MCF 10A (cell line): ENCODE results near the gene MYLIP. TPM values are rescaled to one million over a fixed set of nuclear protein-coding genes. Genes with fewer than 3 reads are reported as not detected.

ENCODE experiments used
- BruUV-seq: library from RNA; stranded (reverse); fragments of 400-500 nt; replicated peaks from 2 replicates; lab custom pipeline; 2021; lab: Mats Ljungman, UMichigan
- CTCF ChIA-PET: fragments of 300-600 bp; sonication (Branson Sonifier 250); formaldehyde crosslinking; extraction: SDS; loops from one replicate; lab custom pipeline; 2021; ENCODE audit warnings: antibody characterized with exemption, inconsistent platforms; lab: Yijun Ruan, JAX
- POLR2A ChIA-PET: fragments of 300-600, 350-650 bp; sonication (Branson Sonifier 250); formaldehyde crosslinking; extraction: SDS; loops from one replicate; lab custom pipeline; 2020; ENCODE audit warnings: antibody characterized with exemption, inconsistent platforms; lab: Yijun Ruan, JAX
- DNase-seq: peaks from one replicate; pipeline ENCODE4 v3.0.0-alpha.2; 2018; ENCODE audit not compliant: unreplicated experiment
- H3K27ac Mint-ChIP-seq: one replicate; pipeline ENCODE4 v1.8.0; 2022; ENCODE audit warnings: mild to moderate bottlenecking, low read depth, mixed read lengths; ENCODE audit not compliant: unreplicated experiment
- H3K27me3 Mint-ChIP-seq: one replicate; pipeline ENCODE4 v1.8.0; 2022; ENCODE audit warnings: mixed read lengths; ENCODE audit not compliant: insufficient read depth, unreplicated experiment
- H3K36me3 Mint-ChIP-seq: one replicate; pipeline ENCODE4 v1.8.0; 2022; ENCODE audit warnings: mild to moderate bottlenecking, moderate library complexity, mixed read lengths; ENCODE audit not compliant: insufficient read depth, unreplicated experiment
- H3K4me1 Mint-ChIP-seq: one replicate; pipeline ENCODE4 v1.8.0; 2022; ENCODE audit warnings: mixed read lengths; ENCODE audit not compliant: insufficient read depth, unreplicated experiment
- H3K4me3 Mint-ChIP-seq: one replicate; pipeline ENCODE4 v1.8.0; 2022; ENCODE audit warnings: mild to moderate bottlenecking, moderate library complexity, mixed read lengths; ENCODE audit not compliant: unreplicated experiment
- H3K9me3 Mint-ChIP-seq: one replicate; pipeline ENCODE4 v1.8.0; 2022; ENCODE audit warnings: mixed read lengths; ENCODE audit not compliant: unreplicated experiment
- intact Hi-C: fragments of 100-400 bp; cut with micrococcal nuclease; formaldehyde crosslinking; loops from 2 replicates; pipeline ENCODE4 v1.14.1; 2022
- total RNA-seq: library from RNA; stranded (reverse); gene quantifications from 2 replicates; pipeline ENCODE4 v1.2.3, GENCODE V29; 2022
- TF ChIP-seq, protein P1 (sequence below): fragments of 200-600 bp; IDR thresholded peaks from one replicate; pipeline ENCODE4 v1.8.0; 2022; ENCODE audit warnings: antibody characterized with exemption, mild to moderate bottlenecking; ENCODE audit not compliant: unreplicated experiment

The MYLIP gene
- total RNA-seq, 1 experiment from 2014 or later = 2.1 TPM

DNA sequence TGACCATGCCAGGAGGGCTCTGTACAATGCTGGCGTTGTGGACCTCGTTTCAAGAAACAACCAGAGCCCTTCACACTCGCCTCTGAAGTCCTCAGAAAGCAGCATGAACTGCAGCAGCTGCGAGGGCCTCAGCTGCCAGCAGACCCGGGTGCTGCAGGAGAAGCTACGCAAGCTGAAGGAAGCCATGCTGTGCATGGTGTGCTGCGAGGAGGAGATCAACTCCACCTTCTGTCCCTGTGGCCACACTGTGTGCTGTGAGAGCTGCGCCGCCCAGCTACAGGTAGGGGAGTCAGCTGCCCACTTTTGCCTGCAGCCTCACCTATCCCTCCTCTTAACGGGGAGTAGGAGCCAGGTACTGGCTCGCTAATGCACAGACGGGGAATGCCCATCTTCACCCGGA, 16.2 kb downstream of the MYLIP start:
- BruUV-seq = no TSS peak
- ChIA-PET POLR2A (no interaction called here), CTCF (no interaction called here)
- H3K27me3 Mint-ChIP-seq = no peaks in the 10 kb centered on the region
- H3K36me3 Mint-ChIP-seq = peaks cover 38% of the 10 kb centered on the region
- no peak for DNase-seq
- no peaks in the 10 kb centered on the region for H3K9me3 Mint-ChIP-seq
- peaks cover 11% of the 10 kb centered on the region for H3K4me1 Mint-ChIP-seq
- H3K4me3 Mint-ChIP-seq = no peak overlapping the region
- TF ChIP-seq, protein P1, sequence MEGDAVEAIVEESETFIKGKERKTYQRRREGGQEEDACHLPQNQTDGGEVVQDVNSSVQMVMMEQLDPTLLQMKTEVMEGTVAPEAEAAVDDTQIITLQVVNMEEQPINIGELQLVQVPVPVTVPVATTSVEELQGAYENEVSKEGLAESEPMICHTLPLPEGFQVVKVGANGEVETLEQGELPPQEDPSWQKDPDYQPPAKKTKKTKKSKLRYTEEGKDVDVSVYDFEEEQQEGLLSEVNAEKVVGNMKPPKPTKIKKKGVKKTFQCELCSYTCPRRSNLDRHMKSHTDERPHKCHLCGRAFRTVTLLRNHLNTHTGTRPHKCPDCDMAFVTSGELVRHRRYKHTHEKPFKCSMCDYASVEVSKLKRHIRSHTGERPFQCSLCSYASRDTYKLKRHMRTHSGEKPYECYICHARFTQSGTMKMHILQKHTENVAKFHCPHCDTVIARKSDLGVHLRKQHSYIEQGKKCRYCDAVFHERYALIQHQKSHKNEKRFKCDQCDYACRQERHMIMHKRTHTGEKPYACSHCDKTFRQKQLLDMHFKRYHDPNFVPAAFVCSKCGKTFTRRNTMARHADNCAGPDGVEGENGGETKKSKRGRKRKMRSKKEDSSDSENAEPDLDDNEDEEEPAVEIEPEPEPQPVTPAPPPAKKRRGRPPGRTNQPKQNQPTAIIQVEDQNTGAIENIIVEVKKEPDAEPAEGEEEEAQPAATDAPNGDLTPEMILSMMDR = no peak
- no peak overlapping the region for H3K27ac Mint-ChIP-seq
- intact Hi-C loops = no loop called here

DNA sequence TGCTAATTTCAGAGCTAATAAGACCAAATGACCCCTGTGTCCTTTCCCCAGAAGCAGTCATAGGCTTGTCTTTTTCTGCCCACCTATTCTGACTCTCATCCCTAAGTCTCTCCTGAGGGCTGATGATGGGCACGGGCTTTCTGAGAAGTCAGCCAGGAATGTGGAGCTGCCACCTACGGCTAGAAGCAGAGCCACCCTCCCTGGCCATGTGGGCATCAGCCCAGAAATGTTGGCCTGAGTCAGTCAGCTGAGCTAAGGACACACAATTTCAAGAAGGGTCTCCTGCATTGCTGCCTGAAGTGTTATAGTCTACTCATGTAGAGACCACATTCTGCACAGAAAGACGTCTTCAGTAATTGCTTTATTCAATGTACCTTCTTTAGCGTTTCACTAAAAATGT, 17.1 kb downstream of the MYLIP start:
- DNase-seq = no peak
- peaks cover 47% of the 10 kb centered on the region for H3K36me3 Mint-ChIP-seq

DNA sequence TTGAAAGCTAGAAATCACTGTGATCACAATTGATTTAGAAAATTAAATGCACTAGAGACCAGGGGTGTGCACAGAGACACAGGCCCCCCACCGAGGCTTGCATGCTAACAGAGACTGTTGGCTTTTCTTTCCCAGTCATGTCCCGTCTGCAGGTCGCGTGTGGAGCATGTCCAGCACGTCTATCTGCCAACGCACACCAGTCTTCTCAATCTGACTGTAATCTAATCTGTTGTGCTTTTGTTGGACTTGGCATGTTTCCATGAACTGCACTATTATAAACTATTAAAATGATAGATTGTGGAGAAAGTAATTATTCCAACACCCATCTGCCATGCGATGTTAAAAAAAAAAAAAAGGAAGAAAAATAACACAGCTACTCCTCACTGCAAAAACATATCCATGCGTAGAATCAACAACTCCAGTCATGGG, 17.7 kb downstream of the MYLIP start:
- no peak overlapping the region for H3K4me3 Mint-ChIP-seq
- BruUV-seq = no TSS peak
- ChIA-PET POLR2A (interaction anchor here (1.0 to 1.1 kb wide), 3 partner anchors 9 to 18 kb away, joined by 3 to 5 read pairs (median 4); partner anchors contain the start of gene MYLIP), CTCF (interaction anchor here (0.5 to 1.4 kb wide), 5 partner anchors 9 to 455 kb away, joined by 3 to 5 read pairs (median 3); no protein-coding TSS in a partner anchor)
- no peak for DNase-seq
- intact Hi-C loops = no loop called here
- H3K4me1 Mint-ChIP-seq = peaks cover 5% of the 10 kb centered on the region
- peaks cover 44% of the 10 kb centered on the region for H3K36me3 Mint-ChIP-seq
- H3K9me3 Mint-ChIP-seq = no peaks in the 10 kb centered on the region
- no peak overlapping the region for H3K27ac Mint-ChIP-seq
- no peaks in the 10 kb centered on the region for H3K27me3 Mint-ChIP-seq
- TF ChIP-seq, protein P1 = no peak

More for the DNA sequence above, 17.1 kb downstream of the MYLIP start:
- TF ChIP-seq, protein P1 = no peak
- Mint-ChIP-seq H3K4me3 (no peak overlapping the region), H3K9me3 (no peaks in the 10 kb centered on the region), H3K27ac (no peak overlapping the region), H3K27me3 (no peaks in the 10 kb centered on the region), H3K4me1 (peaks cover 5% of the 10 kb centered on the region)
- BruUV-seq = no TSS peak
- CTCF ChIA-PET = interaction anchor here (0.5 kb wide), 1 partner anchor 10 kb away, joined by 3 read pairs; no protein-coding TSS in a partner anchor
- POLR2A ChIA-PET = interaction anchor here (1.0 kb wide), 1 partner anchor 10 kb away, joined by 3 read pairs; no protein-coding TSS in a partner anchor
- intact Hi-C loops = no loop called here

DNA sequence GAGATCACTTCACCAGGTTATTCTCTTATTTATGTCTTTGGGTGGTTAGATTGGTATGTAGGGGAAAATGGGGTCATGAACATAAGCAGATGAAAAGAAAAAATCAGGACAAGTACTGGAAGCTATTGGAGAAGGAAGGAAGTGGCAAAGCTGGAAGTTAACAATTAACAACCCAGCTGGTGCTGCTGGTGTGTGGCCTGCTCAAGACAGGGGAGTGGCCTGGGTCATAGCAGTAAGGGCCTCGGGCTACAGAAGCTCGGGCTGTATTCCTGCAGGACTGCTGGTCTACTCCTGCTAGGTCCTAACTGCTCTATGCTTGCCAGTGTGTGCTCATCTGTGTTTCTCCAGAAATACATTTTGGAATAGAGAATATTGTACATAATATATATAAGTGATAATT, 19.6 kb downstream of the MYLIP start:
- peaks cover 32% of the 10 kb centered on the region for H3K36me3 Mint-ChIP-seq
- H3K9me3 Mint-ChIP-seq = no peaks in the 10 kb centered on the region
- TF ChIP-seq, protein P1 = no peak
- intact Hi-C loops = no loop called here
- no peak overlapping the region for H3K4me3 Mint-ChIP-seq
- no TSS peak for BruUV-seq
- no peaks in the 10 kb centered on the region for H3K27me3 Mint-ChIP-seq
- peaks cover 5% of the 10 kb centered on the region for H3K4me1 Mint-ChIP-seq
- CTCF ChIA-PET = no interaction called here
- POLR2A ChIA-PET = interaction anchor here (1.1 kb wide), 1 partner anchor 10 kb away, joined by 3 read pairs; no protein-coding TSS in a partner anchor
- no peak for DNase-seq
- H3K27ac Mint-ChIP-seq = no peak overlapping the region
